Measurements from ENCODE around the gene GUCA2B. TPM values are rescaled to one million over a fixed set of nuclear protein-coding genes. Genes with fewer than 3 reads are reported as not detected.

Gene GUCA2B
- total RNA-seq, 2 donors from 2014 or later = not detected

GRCh38 chr1:42173155-42173933, 20.1 kb downstream of the GUCA2B start:
- DNase-seq (ENCODE audit: low spot score in 2 of 2) (peak in 1 of 2 donors; percentile 69), ATAC-seq (peak; percentile 60 to 63)
- Mint-ChIP-seq H3K27ac (no peak overlapping the region), H3K9me3 (no peaks in the 10 kb centered on the region), H3K36me3 (no peaks in the 10 kb centered on the region)

- Mint-ChIP-seq H3K27ac (no peak overlapping the region), H3K9me3 (no peaks in the 10 kb centered on the region), H3K36me3 (no peaks in the 10 kb centered on the region)
- DNase-seq (ENCODE audit: low spot score in 2 of 2) (no peak), ATAC-seq (no peak)
Observed at GRCh38 chr1:42173961-42174735, 20.9 kb downstream of the GUCA2B start.

DNA sequence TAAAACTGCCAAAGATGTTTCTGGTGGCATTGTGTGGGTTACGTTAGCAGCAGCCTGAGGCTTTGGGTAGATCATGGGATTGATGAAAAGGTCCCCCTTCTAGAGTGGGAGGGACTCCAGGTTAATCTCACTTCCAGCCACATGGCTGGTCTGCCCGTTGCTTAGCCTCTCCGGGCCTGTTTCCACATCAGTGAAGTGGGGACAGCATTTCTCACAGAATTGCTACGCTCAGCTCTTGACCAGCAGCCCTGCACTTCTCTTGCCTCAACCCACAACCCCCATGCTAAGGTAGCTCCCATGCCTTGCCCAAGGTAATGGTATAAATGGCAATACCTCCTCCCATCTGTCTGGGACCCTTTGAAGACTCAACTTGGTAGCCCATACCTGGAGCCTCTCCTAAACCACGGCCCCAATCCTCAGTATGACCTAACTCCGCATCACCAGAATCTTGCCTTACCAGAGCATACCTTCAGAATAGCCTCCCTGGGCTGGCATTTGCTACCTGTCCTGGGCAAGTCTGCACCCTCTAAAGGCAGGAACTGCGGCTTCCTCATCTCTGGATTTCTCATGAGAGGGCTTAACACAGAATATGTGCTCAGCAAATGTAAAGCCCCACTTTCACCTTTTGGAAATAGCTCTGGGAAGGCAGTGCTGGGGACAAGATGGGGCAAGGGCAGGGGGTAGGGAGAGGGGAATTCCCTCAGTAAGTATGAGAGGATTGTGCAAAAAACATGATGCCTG, 22.3 kb downstream of the GUCA2B start:
- no peak for DNase-seq (ENCODE audit: low spot score in 2 of 2)
- no peaks in the 10 kb centered on the region for H3K9me3 Mint-ChIP-seq
- no peak overlapping the region for H3K27ac Mint-ChIP-seq
- H3K36me3 Mint-ChIP-seq = no peaks in the 10 kb centered on the region
- ATAC-seq = no peak

- no peak overlapping the region for H3K27ac Mint-ChIP-seq
- no peaks in the 10 kb centered on the region for H3K9me3 Mint-ChIP-seq
- ATAC-seq (peak; percentile 44 to 60), DNase-seq (ENCODE audit: low spot score in 2 of 2) (peak in 1 of 2 donors; percentile 28)
- no peaks in the 10 kb centered on the region for H3K36me3 Mint-ChIP-seq
Observed at GRCh38 chr1:42176902-42177519, 23.8 kb downstream of the GUCA2B start.

DNA sequence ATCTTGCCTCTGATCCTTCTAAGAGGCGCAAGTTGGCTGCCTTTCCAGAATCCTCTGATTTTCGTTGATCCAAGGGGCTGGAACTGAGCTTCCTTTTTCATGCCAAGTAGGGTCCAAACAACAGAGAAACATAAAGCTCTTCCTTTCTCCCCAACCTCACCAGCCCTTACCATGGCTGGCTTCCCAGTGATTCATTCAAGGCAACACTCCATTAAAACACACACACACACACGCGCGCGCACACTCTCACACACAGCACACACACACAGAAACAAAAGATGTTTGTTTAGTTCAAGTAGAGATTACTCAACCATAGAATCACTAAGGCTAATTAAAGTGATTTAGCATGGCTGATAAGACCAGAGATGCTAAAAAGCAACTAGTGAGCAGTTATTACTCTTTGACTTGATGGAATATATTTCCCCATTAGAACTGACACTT, 24.4 kb downstream of the GUCA2B start:
- ATAC-seq (no peak), DNase-seq (ENCODE audit: low spot score in 2 of 2) (no peak)
- H3K36me3 Mint-ChIP-seq = no peaks in the 10 kb centered on the region
- H3K9me3 Mint-ChIP-seq = no peaks in the 10 kb centered on the region
- no peak overlapping the region for H3K27ac Mint-ChIP-seq

GRCh38 chr1:42178249-42178648, 25.0 kb downstream of the GUCA2B start:
- Mint-ChIP-seq H3K27ac (no peak overlapping the region), H3K36me3 (no peaks in the 10 kb centered on the region), H3K9me3 (no peaks in the 10 kb centered on the region)
- DNase-seq (ENCODE audit: low spot score in 2 of 2) = no peak
- no peak for ATAC-seq

DNA sequence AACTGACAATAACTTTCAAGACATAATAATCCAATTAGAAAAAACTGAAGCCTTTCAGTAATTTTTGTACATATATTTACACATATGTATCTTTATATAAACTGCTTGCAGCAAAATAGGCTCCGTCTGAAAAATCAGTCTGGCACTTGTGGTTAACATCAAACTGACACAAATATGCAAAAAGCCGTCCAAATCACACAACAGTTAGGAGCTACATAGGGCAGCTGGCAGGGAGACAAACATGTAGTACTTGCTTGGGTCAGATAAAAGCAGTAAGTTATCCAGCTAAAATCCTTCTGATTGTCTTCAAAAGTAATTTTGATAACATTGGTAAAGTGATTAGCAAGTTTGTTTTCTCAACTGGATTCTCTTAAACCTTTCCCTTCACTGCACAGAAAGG, 26.1 kb downstream of the GUCA2B start:
- H3K9me3 Mint-ChIP-seq = no peaks in the 10 kb centered on the region
- H3K36me3 Mint-ChIP-seq = no peaks in the 10 kb centered on the region
- DNase-seq (ENCODE audit: low spot score in 2 of 2) (no peak), ATAC-seq (no peak)
- peak overlapping the region in 1 of 2 donors; percentile 38 for H3K27ac Mint-ChIP-seq

- no peak for ATAC-seq
- H3K27ac Mint-ChIP-seq = peak overlapping the region in 1 of 2 donors; percentile 38
- no peaks in the 10 kb centered on the region for H3K9me3 Mint-ChIP-seq
- DNase-seq (ENCODE audit: low spot score in 2 of 2) = no peak
- H3K36me3 Mint-ChIP-seq = no peaks in the 10 kb centered on the region
Observed at GRCh38 chr1:42179900-42180329, 26.7 kb downstream of the GUCA2B start.

GRCh38 chr1:42181687-42182086, 28.5 kb downstream of the GUCA2B start:
- Mint-ChIP-seq H3K27ac (no peak overlapping the region), H3K36me3 (no peaks in the 10 kb centered on the region), H3K9me3 (no peaks in the 10 kb centered on the region)
- no peak for ATAC-seq
- DNase-seq (ENCODE audit: low spot score in 2 of 2) = no peak

DNA sequence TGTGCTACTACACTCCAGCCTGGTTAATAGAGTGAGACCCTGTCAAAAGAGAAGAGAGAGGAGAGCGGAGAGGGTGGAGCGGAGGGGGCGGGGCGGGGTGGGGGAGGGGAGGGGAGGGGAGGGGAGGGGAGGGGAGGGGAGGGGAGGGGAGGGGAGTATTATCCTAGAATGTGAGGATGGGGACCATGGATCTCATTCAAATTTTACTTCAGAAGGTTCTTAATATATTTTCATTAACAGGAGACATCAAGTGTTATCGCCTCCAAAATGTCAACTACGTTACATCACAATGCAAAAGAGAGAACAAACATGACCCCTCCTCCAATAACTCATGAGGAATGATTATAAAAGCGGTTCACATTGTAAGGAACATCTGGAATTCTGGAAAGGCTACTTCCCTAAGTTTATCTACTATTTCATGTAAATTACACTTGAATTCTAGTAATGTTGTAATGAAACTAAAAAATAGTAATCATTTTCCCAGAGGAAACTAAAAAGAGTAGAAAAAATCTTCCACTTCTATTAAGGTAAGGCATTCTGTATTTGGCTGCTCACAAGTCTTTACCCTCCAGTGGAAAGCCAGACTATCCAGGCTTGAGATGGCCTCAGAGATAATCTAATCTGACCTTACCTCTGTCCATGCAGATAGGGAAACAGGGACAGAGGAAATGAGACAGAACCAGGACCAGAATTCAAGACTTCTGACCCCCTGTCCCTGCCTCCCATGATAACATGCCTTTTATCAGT, 30.2 kb downstream of the GUCA2B start:
- no peaks in the 10 kb centered on the region for H3K36me3 Mint-ChIP-seq

GRCh38 chr1:42183957-42184268, 30.7 kb downstream of the GUCA2B start:
- Mint-ChIP-seq H3K27ac (peak overlapping the region in 1 of 2 donors; percentile 15), H3K9me3 (no peaks in the 10 kb centered on the region), H3K36me3 (no peaks in the 10 kb centered on the region)
- ATAC-seq = no peak
- no peak for DNase-seq (ENCODE audit: low spot score in 2 of 2)

More for the DNA sequence above, 30.2 kb downstream of the GUCA2B start:
- no peak overlapping the region for H3K27ac Mint-ChIP-seq
- no peaks in the 10 kb centered on the region for H3K9me3 Mint-ChIP-seq
- DNase-seq (ENCODE audit: low spot score in 2 of 2) (no peak), ATAC-seq (no peak)

DNA sequence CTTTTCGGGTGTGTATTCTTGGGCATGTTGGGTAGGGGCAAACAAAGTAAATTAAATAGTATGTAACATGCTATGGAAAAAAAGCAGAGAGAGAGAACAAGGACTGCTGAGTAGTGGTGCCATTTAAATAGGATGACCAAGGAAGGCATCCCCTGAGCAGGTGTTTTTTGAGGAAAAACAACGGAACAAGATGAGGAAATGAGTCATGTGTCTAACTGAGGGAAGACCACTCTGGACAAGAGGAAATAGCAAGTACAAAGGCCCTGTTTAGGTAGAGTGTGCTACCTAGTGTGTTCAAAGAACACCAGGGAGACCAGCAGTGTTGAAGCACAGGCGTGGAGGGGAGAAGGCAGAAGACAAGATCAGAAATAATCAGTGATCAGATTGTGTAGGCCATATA, 31.4 kb downstream of the GUCA2B start:
- Mint-ChIP-seq H3K9me3 (no peaks in the 10 kb centered on the region), H3K36me3 (no peaks in the 10 kb centered on the region), H3K27ac (peak overlapping the region; percentile 15 to 37)
- ATAC-seq (no peak), DNase-seq (ENCODE audit: low spot score in 2 of 2) (no peak)

GRCh38 chr1:42186152-42186551, 32.9 kb downstream of the GUCA2B start:
- H3K9me3 Mint-ChIP-seq = no peaks in the 10 kb centered on the region
- DNase-seq (ENCODE audit: low spot score in 2 of 2) = no peak
- H3K36me3 Mint-ChIP-seq = peaks cover 0 to 2% of the 10 kb centered on the region in 2 donors
- ATAC-seq = peak in 1 of 2 donors; percentile 89
- peak overlapping the region; percentile 62 to 79 for H3K27ac Mint-ChIP-seq

- Mint-ChIP-seq H3K9me3 (no peaks in the 10 kb centered on the region), H3K27ac (no peak overlapping the region), H3K36me3 (peaks cover 0 to 7% of the 10 kb centered on the region in 2 donors)
- no peak for ATAC-seq
- DNase-seq (ENCODE audit: low spot score in 2 of 2) = no peak
Observed at GRCh38 chr1:42189931-42190853, 37.0 kb downstream of the GUCA2B start.

DNA sequence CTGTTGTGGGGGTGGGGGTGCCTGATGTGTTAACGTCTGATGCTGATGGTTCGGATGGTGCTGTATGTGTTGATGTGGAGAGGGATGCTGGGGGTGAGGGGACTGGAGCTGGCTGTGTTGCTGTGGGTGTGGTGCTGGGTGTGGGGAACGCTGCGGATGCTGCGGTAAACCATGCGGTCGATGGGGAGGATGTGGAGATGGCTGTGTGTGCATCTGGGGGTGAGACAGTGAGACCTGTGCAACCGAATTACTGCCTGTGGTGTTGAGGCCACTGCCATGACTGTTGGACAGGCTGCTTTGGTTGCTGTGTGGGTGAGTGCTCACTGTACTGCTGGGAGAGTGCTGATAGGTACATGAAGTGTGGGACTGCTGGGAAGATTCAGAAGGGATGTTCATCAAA, 38.1 kb downstream of the GUCA2B start:
- Mint-ChIP-seq H3K9me3 (no peaks in the 10 kb centered on the region), H3K27ac (peak overlapping the region; percentile 13 to 69), H3K36me3 (peaks cover 0 to 7% of the 10 kb centered on the region in 2 donors)
- ATAC-seq (no peak), DNase-seq (ENCODE audit: low spot score in 2 of 2) (no peak)
